ENCODE measurements around the gene PDE6H. TPM values are rescaled to one million over a fixed set of nuclear protein-coding genes. Genes with fewer than 3 reads are reported as not detected.

The PDE6H gene
- not detected in 2 replicates for total RNA-seq
- not detected in 2 replicates for polyA plus RNA-seq
- polyA plus RNA-seq (2011; cell fraction: cytosol; rRNA removed), result not detected in 2 replicates
- polyA plus RNA-seq (2011; cell fraction: nucleus; rRNA removed), result not detected in 2 replicates
- not detected in 2 replicates for polyA plus RNA-seq (2012)
- polyA minus RNA-seq, result not detected in 2 replicates
- polyA minus RNA-seq (2011; cell fraction: cytosol; rRNA and poly(A)+ RNA removed), result not detected
- not detected in 2 replicates for polyA minus RNA-seq (2011; cell fraction: nucleus; rRNA and poly(A)+ RNA removed)
- not detected for Bru-seq, nascent RNA
- not detected for BruChase-seq, experiment 1, labeled RNA remaining after a 6-hour chase
- BruChase-seq, experiment 2, labeled RNA remaining after a 2-hour chase, result not detected
- long read RNA-seq, result 0 reads

- no peak within 1 kb of the TSS for H3K9ac ChIP-seq (replicated peaks; ENCODE audit: extremely low read depth, insufficient read depth, low read length)
- no peak within 1 kb of the TSS for H2AFZ ChIP-seq (ENCODE audit: low read depth, low read length)
- no peak within 1 kb of the TSS for H3K4me3 ChIP-seq (replicated peaks in 1 of 3; ENCODE audit: insufficient read depth in 1 of 3, low read depth in 1 of 3, low read length in 3 of 3)
- dilution Hi-C loops (cut with MboI; ENCODE audit: extremely low pct_ligation_motif_present, low sequenced_read_pairs), result no loop called here
- H3K9me3 ChIP-seq (replicated peaks; ENCODE audit: control insufficient read depth, insufficient read depth, low read length), result no peaks in the 10 kb centered on the region
- no peak for FAIRE-seq
- intact Hi-C loops (cut with micrococcal nuclease), result no loop called here
- no peaks in the 10 kb centered on the region for H4K20me1 ChIP-seq (replicated peaks; ENCODE audit: control insufficient read depth, extremely low read depth, insufficient read depth, low read length)
- DNase-seq (ENCODE audit: low read depth, low spot score), result no peak
- POLR2A ChIA-PET, result no interaction called here
- H3K27me3 ChIP-seq (ENCODE audit: control insufficient read depth in 2 of 2, insufficient read depth in 2 of 2, low read length in 2 of 2), result no peaks in the 10 kb centered on the region
- H3K4me2 ChIP-seq (ENCODE audit: insufficient read depth, low read length), result no peak within 1 kb of the TSS
- H3K4me1 ChIP-seq (ENCODE audit: control insufficient read depth, extremely low read depth, insufficient read depth, low read length), result no peaks in the 10 kb centered on the region
- no peaks in the 10 kb centered on the region for H3K36me3 ChIP-seq (ENCODE audit: control insufficient read depth in 2 of 2, extremely low read depth in 1 of 2, insufficient read depth in 2 of 2, low read length in 2 of 2)
- no peak within 1 kb of the TSS for H3K27ac ChIP-seq (ENCODE audit: insufficient read depth, low read depth, low read length)
- no peaks in the 10 kb centered on the region for H3K79me2 ChIP-seq (ENCODE audit: control insufficient read depth, insufficient read depth, low read length)
- BruUV-seq (replicated peaks), result no TSS peak
- CTCF ChIA-PET, result interaction anchor here (0.7 to 1.2 kb wide), 3 partner anchors 23 to 249 kb away, joined by 3 to 4 read pairs (median 3); partner anchors contain the start of gene RERG
- no peak for TF ChIP-seq POLR2A (IDR thresholded peaks at IDR 0.05; ENCODE audit: low read depth, low read length)
- TF ChIP-seq JUN (IDR thresholded peaks at IDR 0.05; ENCODE audit: borderline replicate concordance, insufficient read depth, insufficient read length, low read depth), result no peak
- TF ChIP-seq FOS (IDR thresholded peaks at IDR 0.05; ENCODE audit: borderline replicate concordance, insufficient read depth, low read length), result no peak
- TF ChIP-seq POLR2AphosphoS5 (IDR thresholded peaks at IDR 0.05; ENCODE audit: insufficient read depth, low read depth, low read length), result no peak
- no peak for TF ChIP-seq MYC (IDR thresholded peaks at IDR 0.05; ENCODE audit: low read depth, low read length)
- TF ChIP-seq EZH2 (IDR thresholded peaks at IDR 0.05; ENCODE audit: borderline replicate concordance, low read depth, low read length, severe bottlenecking), result no peak
- no peak for TF ChIP-seq CTCF (IDR thresholded peaks at IDR 0.05; ENCODE audit: extremely low read depth in 1 of 2, insufficient read depth in 1 of 2, low read depth in 1 of 2, low read length in 2 of 2)
- H3K9me1 ChIP-seq (replicated peaks; ENCODE audit: control insufficient read depth, extremely low read depth, insufficient read depth, low read length), result no peaks in the 10 kb centered on the region
Measured at GRCh38 chr12:14972816-14973215, at the start of gene PDE6H. PDE6H (plus strand) TSS chr12:14973042; CDS start chr12:14978013, 4,971 bp downstream.
